Stimulated activated CD4-positive, alpha-beta T cell treated with anti-CD3 and anti-CD28 coated beads, Interleukin-1b, Interleukin-23, amount 100 ng/mL, for 1 hour (primary cell): ENCODE results near the gene RIMS3.
"Not testable (repeated sequence)": the region's sequence is repeated elsewhere in the genome, so short reads cannot be mapped to it uniquely, and the experiment has no call there.

ENCODE experiments used
- DNase-seq, 2 donors: peaks; one replicate each; pipeline ENCODE4 v3.0.0-alpha.2; 2020; ENCODE audit warnings: low read depth in 2 of 2

RIMS3 gene

DNA sequence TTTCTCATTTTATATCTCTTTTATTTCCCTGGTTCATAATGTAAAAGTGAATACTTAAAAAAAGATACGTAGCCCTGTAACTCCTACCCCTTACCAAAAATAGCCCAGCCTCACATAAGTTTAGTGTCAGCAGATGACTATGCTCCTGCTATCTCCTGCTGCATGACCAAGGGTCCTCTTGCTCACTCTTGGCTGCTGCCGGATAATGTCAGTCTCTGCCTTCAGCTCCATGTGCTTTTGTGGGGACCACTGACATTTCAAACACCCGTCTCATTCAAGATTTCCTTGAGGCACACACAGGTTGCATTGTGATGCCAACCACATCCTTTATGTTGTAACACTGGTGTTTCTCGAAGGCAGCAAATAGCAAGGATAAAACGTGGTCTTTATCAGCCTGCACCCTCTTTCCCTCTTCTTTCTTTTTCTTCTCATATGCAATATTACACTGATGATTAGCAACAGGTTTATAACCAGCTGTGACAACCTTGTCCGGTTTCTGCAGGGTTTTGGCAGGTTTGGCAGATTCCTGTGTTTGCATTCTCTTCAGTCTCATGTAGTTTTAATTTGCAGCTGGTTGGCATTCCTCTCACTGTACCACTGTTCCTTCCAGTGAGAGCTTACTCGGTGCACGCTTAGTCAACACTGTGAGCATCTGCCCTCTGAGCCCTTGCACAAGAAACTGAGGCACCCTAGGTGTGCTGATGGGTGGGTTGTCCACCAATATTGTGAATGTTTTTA is 71.9 kb downstream of the RIMS3 start:
- DNase-seq: no peak

DNA sequence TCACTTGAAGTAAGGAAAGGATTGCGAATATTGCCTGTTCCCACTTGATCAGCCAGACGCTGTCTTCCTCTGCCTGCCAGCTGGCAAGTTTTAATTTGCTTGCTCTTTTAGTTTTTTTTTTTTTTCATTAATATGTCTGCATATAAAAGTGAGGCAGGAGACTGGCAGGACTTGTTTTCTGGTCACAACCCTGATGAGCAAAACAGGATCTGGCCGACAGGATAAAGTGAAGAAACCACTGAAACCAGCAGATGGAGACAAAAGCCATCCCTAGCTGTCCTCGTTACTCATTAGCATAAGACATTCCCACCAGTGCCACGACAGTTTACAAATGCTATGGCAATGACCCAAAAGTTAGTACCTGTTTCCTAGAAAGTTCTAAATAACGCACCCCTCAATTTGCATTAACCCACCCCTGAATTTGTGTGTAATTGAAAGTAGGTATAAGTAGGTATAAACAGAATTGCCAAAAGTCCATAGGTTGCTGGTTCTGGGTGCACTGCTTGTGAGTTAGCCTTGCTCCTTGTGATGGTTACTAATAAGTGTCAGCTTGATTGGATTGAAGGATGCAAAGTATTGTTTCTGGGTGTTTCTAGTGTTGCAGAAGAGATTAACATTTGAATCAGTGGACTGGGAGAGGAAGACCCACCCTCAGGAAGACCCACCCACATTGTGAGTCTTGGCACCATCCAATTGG is 73.2 kb downstream of the RIMS3 start:
- DNase-seq: no peak

- DNase-seq: no peak
Observed at GRCh38 chr1:40588586-40588985, 76.9 kb downstream of the RIMS3 start.

DNA sequence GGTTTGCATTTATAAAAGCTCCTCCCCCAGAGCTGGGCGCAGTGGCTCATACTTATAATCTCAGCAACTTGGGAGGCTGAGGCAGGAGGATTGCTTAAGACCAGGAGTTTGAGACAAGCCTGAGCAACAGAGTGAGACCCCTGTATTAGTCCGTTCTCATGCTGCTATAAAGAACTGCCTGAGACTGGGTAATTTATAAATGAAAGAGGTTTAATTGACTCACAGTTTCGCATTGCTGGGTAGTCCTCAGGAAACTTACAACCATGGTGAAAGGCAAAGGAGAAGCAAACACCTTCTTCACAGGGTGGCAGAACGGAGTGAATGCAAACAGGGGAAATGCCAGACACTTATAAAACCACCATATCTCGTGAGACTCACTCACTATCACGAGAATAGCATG is 81.5 kb downstream of the RIMS3 start:
- no peak for DNase-seq

- DNase-seq: no peak
Observed at GRCh38 chr1:40582116-40582515, 83.4 kb downstream of the RIMS3 start.

DNA sequence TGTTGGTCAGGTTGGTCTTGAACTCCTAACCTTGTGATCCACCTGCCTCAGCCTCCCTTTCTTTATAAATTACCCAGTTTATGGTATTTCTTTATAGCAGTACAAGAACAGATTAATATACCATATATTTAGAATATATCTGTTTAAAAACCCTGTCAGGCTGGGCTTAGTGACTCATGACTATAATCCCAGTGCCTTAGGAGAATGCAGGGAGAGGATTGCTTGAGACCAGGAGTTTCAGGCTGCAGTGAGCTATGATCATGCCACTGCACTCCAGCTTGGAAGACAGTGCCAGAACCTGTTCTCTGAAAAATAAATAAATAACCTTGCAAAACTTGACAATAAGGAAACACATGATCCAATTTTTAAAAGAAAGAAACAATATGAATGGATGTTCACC is 90.1 kb downstream of the RIMS3 start:
- DNase-seq: no peak

DNA sequence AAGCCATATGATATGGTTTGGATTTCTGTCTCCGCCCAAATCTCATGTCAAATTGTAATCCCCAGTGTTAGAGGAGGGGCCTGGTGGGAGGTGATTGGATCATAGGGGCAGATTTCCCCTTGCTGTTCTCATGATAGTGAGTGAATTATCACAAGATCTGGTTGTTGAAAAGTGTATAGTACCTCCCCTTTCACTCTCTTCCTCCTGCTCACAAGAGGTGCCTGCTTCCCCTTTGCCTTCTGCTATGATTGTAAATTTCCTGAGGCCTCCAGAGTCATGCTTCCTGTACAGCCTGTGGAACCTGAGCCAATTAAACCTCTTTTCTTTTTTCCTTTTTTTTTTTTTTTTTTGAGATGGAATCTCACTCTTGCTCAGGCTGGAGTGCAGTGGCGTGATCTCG is 90.7 kb downstream of the RIMS3 start:
- DNase-seq: not testable (repeated sequence)
